ENCODE measurements around the gene FLRT2. TPM values are rescaled to one million over a fixed set of nuclear protein-coding genes. Genes with fewer than 3 reads are reported as not detected.

FLRT2 gene
- total RNA-seq, 1 experiment from 2014 or later, result 0.07 TPM

GRCh38 chr14:85701116-85701515 is 171.2 kb downstream of the FLRT2 start:
- no peak for TF ChIP-seq EZH2 (IDR thresholded peaks at IDR 0.05; ENCODE audit: low read length, unreplicated experiment)
- no peak for TF ChIP-seq EZH2phosphoT487 (IDR thresholded peaks at IDR 0.05; ENCODE audit: borderline replicate concordance, low read length)
- TF ChIP-seq CTCF (conservative IDR thresholded peaks at IDR 0.05; ENCODE audit: low read depth, low read length), result no peak
- no TSS peak for BruUV-seq (replicated peaks)
- ATAC-seq (no peak), DNase-seq (no peak)
- no peak overlapping the region for H3K4me3 ChIP-seq (ENCODE audit: low read length)
- no peak overlapping the region for H3K27ac ChIP-seq (ENCODE audit: low read length)
- ChIA-PET POLR2A (ENCODE audit: unreplicated experiment) (no interaction called here), CTCF (no interaction called here)
- no peaks in the 10 kb centered on the region for H3F3A ChIP-seq (ENCODE audit: low read length, unreplicated experiment)
- no peaks in the 10 kb centered on the region for H3K4me1 ChIP-seq (ENCODE audit: insufficient read depth, low read length)
- no peak overlapping the region for H3K9ac ChIP-seq (ENCODE audit: low read length)
- no peaks in the 10 kb centered on the region for H4K20me1 ChIP-seq (ENCODE audit: low read length)
- no peaks in the 10 kb centered on the region for H3K27me3 ChIP-seq (ENCODE audit: low read length)
- H3K36me3 ChIP-seq (ENCODE audit: low read depth, low read length), result no peaks in the 10 kb centered on the region
- peaks cover 5% of the 10 kb centered on the region for H3K9me3 ChIP-seq (ENCODE audit: low read length)
- H3K4me2 ChIP-seq (ENCODE audit: low read length), result no peak overlapping the region
- no peak overlapping the region for H2AFZ ChIP-seq (ENCODE audit: low read length)
- H3K79me2 ChIP-seq (ENCODE audit: low read length), result no peaks in the 10 kb centered on the region
- intact Hi-C loops (cut with micrococcal nuclease), result no loop called here
- H3K9me2 ChIP-seq (replicated peaks; ENCODE audit: low read length), result no peaks in the 10 kb centered on the region

- Histone ChIP-seq H3K9me2 (replicated peaks; ENCODE audit: low read length) (no peaks in the 10 kb centered on the region), H4K20me1 (ENCODE audit: low read length) (no peaks in the 10 kb centered on the region), H3F3A (ENCODE audit: low read length, unreplicated experiment) (no peaks in the 10 kb centered on the region), H3K27me3 (ENCODE audit: low read length) (no peaks in the 10 kb centered on the region), H3K4me1 (ENCODE audit: insufficient read depth, low read length) (no peaks in the 10 kb centered on the region), H3K36me3 (ENCODE audit: low read depth, low read length) (no peaks in the 10 kb centered on the region), H2AFZ (ENCODE audit: low read length) (no peak overlapping the region), H3K27ac (ENCODE audit: low read length) (no peak overlapping the region), H3K9ac (ENCODE audit: low read length) (no peak overlapping the region), H3K4me3 (ENCODE audit: low read length) (no peak overlapping the region), H3K4me2 (ENCODE audit: low read length) (no peak overlapping the region), H3K79me2 (ENCODE audit: low read length) (no peaks in the 10 kb centered on the region), H3K9me3 (ENCODE audit: low read length) (peaks cover 5% of the 10 kb centered on the region)
- POLR2A ChIA-PET (ENCODE audit: unreplicated experiment), result no interaction called here
- no peak for DNase-seq
- BruUV-seq (replicated peaks), result no TSS peak
- CTCF ChIA-PET, result no interaction called here
- intact Hi-C loops (cut with micrococcal nuclease), result no loop called here
- ATAC-seq, result no peak
- TF ChIP-seq CTCF (conservative IDR thresholded peaks at IDR 0.05; ENCODE audit: low read depth, low read length) (no peak), EZH2 (IDR thresholded peaks at IDR 0.05; ENCODE audit: low read length, unreplicated experiment) (no peak), EZH2phosphoT487 (IDR thresholded peaks at IDR 0.05; ENCODE audit: borderline replicate concordance, low read length) (no peak)
These were observed 171.8 kb downstream of the FLRT2 start for GRCh38 chr14:85701763-85702162.

GRCh38 chr14:85702191-85702590 is 172.2 kb downstream of the FLRT2 start:
- TF ChIP-seq EZH2 (IDR thresholded peaks at IDR 0.05; ENCODE audit: low read length, unreplicated experiment), result no peak
- no peak for TF ChIP-seq CTCF (conservative IDR thresholded peaks at IDR 0.05; ENCODE audit: low read depth, low read length)
- TF ChIP-seq EZH2phosphoT487 (IDR thresholded peaks at IDR 0.05; ENCODE audit: borderline replicate concordance, low read length), result no peak
- POLR2A ChIA-PET (ENCODE audit: unreplicated experiment), result no interaction called here
- Histone ChIP-seq H3K9ac (ENCODE audit: low read length) (no peak overlapping the region), H3K27me3 (ENCODE audit: low read length) (no peaks in the 10 kb centered on the region), H3K27ac (ENCODE audit: low read length) (no peak overlapping the region), H3K79me2 (ENCODE audit: low read length) (no peaks in the 10 kb centered on the region), H3K4me3 (ENCODE audit: low read length) (no peak overlapping the region), H4K20me1 (ENCODE audit: low read length) (no peaks in the 10 kb centered on the region), H3K36me3 (ENCODE audit: low read depth, low read length) (no peaks in the 10 kb centered on the region), H3K4me2 (ENCODE audit: low read length) (no peak overlapping the region), H3F3A (ENCODE audit: low read length, unreplicated experiment) (no peaks in the 10 kb centered on the region), H2AFZ (ENCODE audit: low read length) (no peak overlapping the region), H3K9me2 (replicated peaks; ENCODE audit: low read length) (no peaks in the 10 kb centered on the region), H3K4me1 (ENCODE audit: insufficient read depth, low read length) (no peaks in the 10 kb centered on the region), H3K9me3 (ENCODE audit: low read length) (peaks cover 7% of the 10 kb centered on the region; the same call in 1 of the 2 replicates)
- CTCF ChIA-PET, result no interaction called here
- intact Hi-C loops (cut with micrococcal nuclease), result no loop called here
- DNase-seq (no peak), ATAC-seq (no peak)
- no TSS peak for BruUV-seq (replicated peaks)

All from PC-3 (cell line).